ENCODE measurements around the gene SNX27. TPM values are rescaled to one million over a fixed set of nuclear protein-coding genes. Genes with fewer than 3 reads are reported as not detected.

SNX27 gene
- total and polyA plus RNA-seq, 10 of the 15 experiments (the other 5 are each of a cell fraction or from before 2014, with no cell fraction given): 3.8 to 21.8 (median 12.5) TPM

DNA sequence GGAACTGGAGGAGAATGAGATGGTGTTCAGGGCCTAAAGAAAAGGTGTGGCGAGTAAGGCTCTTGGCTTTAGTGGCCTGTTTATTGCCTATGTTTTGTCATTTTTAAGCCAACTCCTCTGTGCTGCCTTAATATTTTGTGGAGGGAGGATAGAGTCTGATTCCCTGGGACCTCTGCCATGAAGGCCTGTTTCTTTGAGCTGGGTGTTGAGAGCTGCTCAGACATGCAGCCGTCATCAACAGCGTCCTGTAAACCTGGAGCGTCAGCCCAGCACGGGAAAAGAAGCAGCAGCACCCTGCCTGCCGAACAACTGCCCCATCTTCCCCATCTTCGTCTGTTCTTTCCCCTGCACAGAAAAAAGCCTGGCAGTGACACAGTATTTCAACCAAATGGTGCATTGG is 27.1 kb upstream of the SNX27 start:
- no TSS peak for BruUV-seq (replicated peaks)
- FAIRE-seq (no peak), DNase-seq (ENCODE audit: low read depth, low spot score) (no peak), ATAC-seq (no peak)
- Histone ChIP-seq H3K4me2 (ENCODE audit: control insufficient read depth, insufficient read depth) (no peak overlapping the region), H3K9me3 (replicated peaks; ENCODE audit: control insufficient read depth, insufficient read depth, low read length) (no peaks in the 10 kb centered on the region), H3K9ac (ENCODE audit: control insufficient read depth, insufficient read depth, low read length) (no peak overlapping the region), H4K20me1 (ENCODE audit: control insufficient read depth, insufficient read depth) (no peaks in the 10 kb centered on the region), H3K27me3 (replicated peaks in 1 of 2; ENCODE audit: control insufficient read depth in 2 of 2, insufficient read depth in 2 of 2, low read length in 1 of 2) (no peaks in the 10 kb centered on the region), H3K27ac (ENCODE audit: control insufficient read depth, insufficient read depth) (no peak overlapping the region), H3K4me3 (no peak overlapping the region), H3K36me3 (ENCODE audit: control insufficient read depth in 2 of 2, insufficient read depth in 2 of 2, low read length in 1 of 2) (no peaks in the 10 kb centered on the region), H2AFZ (ENCODE audit: control insufficient read depth, low read depth, low read length) (no peak overlapping the region), H3K4me1 (ENCODE audit: control insufficient read depth, insufficient read depth, low read length) (no peaks in the 10 kb centered on the region), H3K79me2 (ENCODE audit: control insufficient read depth, insufficient read depth, low read length) (no peaks in the 10 kb centered on the region)
- SMC1A ChIA-PET (ENCODE audit: uncharacterized antibody, unreplicated experiment): no interaction called here
- whole genome bisulfite sequencing (ENCODE audit: insufficient coverage, insufficient replicate concordance, low lambda C conversion rate, missing lambda C conversion rate): 62% methylated on average over 7 of the region's 7 CpGs
- intact Hi-C loops (cut with micrococcal nuclease; ENCODE audit: unreplicated experiment): no loop called here
- CTCF ChIA-PET: interaction anchor here (1.4 kb wide), 1 partner anchor 9 kb away, joined by 3 read pairs; no protein-coding TSS in a partner anchor
- in situ Hi-C loops (cut with MboI): no loop called here
- RAD21 ChIA-PET (ENCODE audit: unreplicated experiment): no interaction called here
- POLR2A ChIA-PET: no interaction called here
- TF ChIP-seq NFXL1 (IDR thresholded peaks at IDR 0.05; ENCODE audit: borderline replicate concordance) (no peak), PAX8 (IDR thresholded peaks at IDR 0.05) (no peak), NR2C2 (IDR thresholded peaks at IDR 0.05; ENCODE audit: borderline replicate concordance, control insufficient read depth, insufficient read length, low read depth) (no peak), POLR2A (IDR thresholded peaks at IDR 0.05; ENCODE audit: low read depth, low read length) (no peak)

DNA sequence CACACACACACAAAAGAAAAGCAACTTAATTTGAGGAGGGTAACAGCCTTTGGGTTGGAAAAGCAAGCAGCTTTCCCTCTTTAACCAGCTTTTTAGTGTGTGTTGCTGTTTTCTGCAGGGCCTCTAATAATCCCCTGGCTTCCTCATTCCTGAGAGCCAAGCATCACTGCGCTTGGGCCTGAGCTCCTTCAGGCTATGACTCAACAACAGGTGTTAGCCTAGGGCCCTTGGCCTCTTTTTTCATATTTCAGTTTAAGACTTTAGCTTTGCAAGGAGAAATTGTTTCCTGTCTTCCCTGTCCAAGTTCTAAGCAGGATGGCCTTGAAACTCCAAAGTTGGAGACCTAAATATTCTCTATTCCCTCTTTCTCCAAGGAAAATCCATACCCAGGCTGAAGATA is 26.2 kb upstream of the SNX27 start:
- H3K4me2 ChIP-seq (ENCODE audit: control insufficient read depth, insufficient read depth): no peak overlapping the region
- H2AFZ ChIP-seq (ENCODE audit: control insufficient read depth, low read depth, low read length): no peak overlapping the region
- no peaks in the 10 kb centered on the region for H3K4me1 ChIP-seq (ENCODE audit: control insufficient read depth, insufficient read depth, low read length)
- no peaks in the 10 kb centered on the region for H3K27me3 ChIP-seq (replicated peaks in 1 of 2; ENCODE audit: control insufficient read depth in 2 of 2, insufficient read depth in 2 of 2, low read length in 1 of 2)
- in situ Hi-C loops (cut with MboI) (no loop called here), intact Hi-C loops (cut with micrococcal nuclease; ENCODE audit: unreplicated experiment) (no loop called here)
- ChIA-PET RAD21 (ENCODE audit: unreplicated experiment) (no interaction called here), SMC1A (ENCODE audit: uncharacterized antibody, unreplicated experiment) (interaction anchor here (0.9 to 1.7 kb wide), 2 partner anchors 8 to 44 kb away, joined by 3 to 4 read pairs; no protein-coding TSS in a partner anchor), CTCF (interaction anchor here (1.4 kb wide), 1 partner anchor 8 kb away, joined by 3 read pairs; no protein-coding TSS in a partner anchor), POLR2A (no interaction called here)
- no TSS peak for BruUV-seq (replicated peaks)
- H3K9me3 ChIP-seq (replicated peaks; ENCODE audit: control insufficient read depth, insufficient read depth, low read length): no peaks in the 10 kb centered on the region
- no peaks in the 10 kb centered on the region for H3K79me2 ChIP-seq (ENCODE audit: control insufficient read depth, insufficient read depth, low read length)
- no peaks in the 10 kb centered on the region for H4K20me1 ChIP-seq (ENCODE audit: control insufficient read depth, insufficient read depth)
- no peaks in the 10 kb centered on the region for H3K36me3 ChIP-seq (ENCODE audit: control insufficient read depth in 2 of 2, insufficient read depth in 2 of 2, low read length in 1 of 2)
- no peak overlapping the region for H3K9ac ChIP-seq (ENCODE audit: control insufficient read depth, insufficient read depth, low read length)
- ATAC-seq (peak; percentile 74), FAIRE-seq (no peak), DNase-seq (ENCODE audit: low read depth, low spot score) (no peak)
- H3K4me3 ChIP-seq: no peak overlapping the region
- H3K27ac ChIP-seq (ENCODE audit: control insufficient read depth, insufficient read depth): no peak overlapping the region
- 73% methylated on average over 1 of the region's 1 CpG for WGBS (ENCODE audit: insufficient coverage, insufficient replicate concordance, low lambda C conversion rate, missing lambda C conversion rate)
- TF ChIP-seq TCF3 (IDR thresholded peaks at IDR 0.05; ENCODE audit: borderline replicate concordance, insufficient read depth, low read depth, low read length) (0 out of 2 replicates have a peak, but pooled peaks have one; percentile 39), SPI1 (IDR thresholded peaks at IDR 0.05; ENCODE audit: borderline replicate concordance, insufficient read depth, low read depth, low read length) (no peak), KAT2A (conservative IDR thresholded peaks at IDR 0.05; ENCODE audit: control insufficient read depth, low read depth, low read length) (no peak), EED (IDR thresholded peaks at IDR 0.05; ENCODE audit: low read depth) (0 out of 2 replicates have a peak, but pooled peaks have one; percentile 26), SIN3A (IDR thresholded peaks at IDR 0.05; ENCODE audit: low read depth, low read length) (no peak), JUND (IDR thresholded peaks at IDR 0.05; ENCODE audit: low read depth, low read length) (no peak), POLR2AphosphoS2 (IDR thresholded peaks at IDR 0.05; ENCODE audit: low read depth, low read length) (no peak), IKZF2 (IDR thresholded peaks at IDR 0.05) (no peak), CHD4 (IDR thresholded peaks at IDR 0.05) (no peak), BRCA1 (IDR thresholded peaks at IDR 0.05; ENCODE audit: low read depth, low read length) (no peak), RAD21 (IDR thresholded peaks at IDR 0.05; ENCODE audit: insufficient read depth, low read depth, low read length) (no peak), TCF7 (IDR thresholded peaks at IDR 0.05; ENCODE audit: borderline replicate concordance) (no peak)
- TF ChIP-seq, protein P1, sequence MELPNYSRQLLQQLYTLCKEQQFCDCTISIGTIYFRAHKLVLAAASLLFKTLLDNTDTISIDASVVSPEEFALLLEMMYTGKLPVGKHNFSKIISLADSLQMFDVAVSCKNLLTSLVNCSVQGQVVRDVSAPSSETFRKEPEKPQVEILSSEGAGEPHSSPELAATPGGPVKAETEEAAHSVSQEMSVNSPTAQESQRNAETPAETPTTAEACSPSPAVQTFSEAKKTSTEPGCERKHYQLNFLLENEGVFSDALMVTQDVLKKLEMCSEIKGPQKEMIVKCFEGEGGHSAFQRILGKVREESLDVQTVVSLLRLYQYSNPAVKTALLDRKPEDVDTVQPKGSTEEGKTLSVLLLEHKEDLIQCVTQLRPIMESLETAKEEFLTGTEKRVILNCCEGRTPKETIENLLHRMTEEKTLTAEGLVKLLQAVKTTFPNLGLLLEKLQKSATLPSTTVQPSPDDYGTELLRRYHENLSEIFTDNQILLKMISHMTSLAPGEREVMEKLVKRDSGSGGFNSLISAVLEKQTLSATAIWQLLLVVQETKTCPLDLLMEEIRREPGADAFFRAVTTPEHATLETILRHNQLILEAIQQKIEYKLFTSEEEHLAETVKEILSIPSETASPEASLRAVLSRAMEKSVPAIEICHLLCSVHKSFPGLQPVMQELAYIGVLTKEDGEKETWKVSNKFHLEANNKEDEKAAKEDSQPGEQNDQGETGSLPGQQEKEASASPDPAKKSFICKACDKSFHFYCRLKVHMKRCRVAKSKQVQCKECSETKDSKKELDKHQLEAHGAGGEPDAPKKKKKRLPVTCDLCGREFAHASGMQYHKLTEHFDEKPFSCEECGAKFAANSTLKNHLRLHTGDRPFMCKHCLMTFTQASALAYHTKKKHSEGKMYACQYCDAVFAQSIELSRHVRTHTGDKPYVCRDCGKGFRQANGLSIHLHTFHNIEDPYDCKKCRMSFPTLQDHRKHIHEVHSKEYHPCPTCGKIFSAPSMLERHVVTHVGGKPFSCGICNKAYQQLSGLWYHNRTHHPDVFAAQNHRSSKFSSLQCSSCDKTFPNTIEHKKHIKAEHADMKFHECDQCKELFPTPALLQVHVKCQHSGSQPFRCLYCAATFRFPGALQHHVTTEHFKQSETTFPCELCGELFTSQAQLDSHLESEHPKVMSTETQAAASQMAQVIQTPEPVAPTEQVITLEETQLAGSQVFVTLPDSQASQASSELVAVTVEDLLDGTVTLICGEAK (IDR thresholded peaks at IDR 0.05; ENCODE audit: borderline replicate concordance): no peak
